AG04449 (cell line): ENCODE results near the gene NUDC.

ENCODE experiments used
- CTCF ChIA-PET: fragments of 350-600 bp; formaldehyde crosslinking; extraction: SDS; loops from one replicate; lab custom pipeline; 2021; ENCODE audit warnings: antibody characterized with exemption; lab: Yijun Ruan, JAX
- POLR2A ChIA-PET: fragments of 400-600, 350-600 bp; formaldehyde crosslinking; extraction: SDS; loops from one replicate; lab custom pipeline; 2020; ENCODE audit warnings: antibody characterized with exemption, inconsistent platforms; lab: Yijun Ruan, JAX
- DNase-seq: peaks from one replicate; pipeline ENCODE4 v3.0.0-alpha.2; 2010; ENCODE audit warnings: low read depth, low spot score
- H3K4me3 ChIP-seq: 2 replicates; pipeline ENCODE4 v1.5.1; 2011; ENCODE audit warnings: low read depth, mild to moderate bottlenecking, control low read depth, low read length
- CTCF ChIP-seq: IDR thresholded peaks from one replicate; pipeline ENCODE4 v1.5.1; 2011; ENCODE audit warnings: mild to moderate bottlenecking, moderate library complexity, low read length, control low read depth, inconsistent platforms; ENCODE audit not compliant: insufficient read depth; ENCODE audit errors: missing control alignments

The NUDC gene

DNA sequence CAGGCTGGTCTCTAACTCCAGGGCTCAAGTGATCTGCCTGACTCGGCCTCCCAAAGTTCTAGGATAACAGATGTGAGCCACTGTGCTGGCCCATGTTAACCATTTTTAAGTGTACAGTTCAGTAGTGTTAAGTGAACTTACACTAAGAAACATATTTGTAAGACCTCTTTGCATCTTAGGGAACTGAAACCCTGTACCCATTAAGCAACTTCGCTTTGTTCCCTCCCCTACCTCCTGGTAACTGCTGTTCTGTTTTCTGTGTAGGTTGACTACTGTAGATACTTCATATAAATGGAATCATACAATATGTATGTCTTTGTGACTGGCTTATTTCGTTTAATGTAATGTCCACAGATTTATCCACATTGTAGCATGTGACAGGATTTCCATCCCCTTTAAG, 11.0 kb downstream of the NUDC start:
- no peak for DNase-seq
- H3K4me3 ChIP-seq = no peak overlapping the region
- ChIA-PET CTCF (no interaction called here), POLR2A (no interaction called here)
- no peak for TF ChIP-seq CTCF

DNA sequence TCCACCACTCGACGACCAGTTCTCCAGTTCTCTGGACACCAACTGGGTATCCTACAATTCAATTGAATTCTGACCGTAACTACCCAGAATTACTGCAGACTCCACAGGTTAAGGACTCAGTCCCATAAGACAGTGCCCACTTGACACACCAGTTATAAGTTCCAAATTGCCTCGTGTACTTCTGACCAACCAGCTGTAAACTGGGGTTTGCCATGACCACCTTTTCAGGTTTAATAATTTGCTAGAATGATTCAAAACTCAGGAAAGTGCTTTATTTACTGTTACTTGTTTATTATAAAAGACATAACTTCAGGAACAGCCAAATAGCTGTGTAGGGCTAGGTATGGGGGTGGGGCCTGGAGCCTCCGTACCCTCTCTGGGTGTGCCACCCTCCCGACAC, 15.3 kb downstream of the NUDC start:
- TF ChIP-seq CTCF = no peak
- POLR2A ChIA-PET = no interaction called here
- H3K4me3 ChIP-seq = no peak overlapping the region
- CTCF ChIA-PET = no interaction called here
- no peak for DNase-seq

DNA sequence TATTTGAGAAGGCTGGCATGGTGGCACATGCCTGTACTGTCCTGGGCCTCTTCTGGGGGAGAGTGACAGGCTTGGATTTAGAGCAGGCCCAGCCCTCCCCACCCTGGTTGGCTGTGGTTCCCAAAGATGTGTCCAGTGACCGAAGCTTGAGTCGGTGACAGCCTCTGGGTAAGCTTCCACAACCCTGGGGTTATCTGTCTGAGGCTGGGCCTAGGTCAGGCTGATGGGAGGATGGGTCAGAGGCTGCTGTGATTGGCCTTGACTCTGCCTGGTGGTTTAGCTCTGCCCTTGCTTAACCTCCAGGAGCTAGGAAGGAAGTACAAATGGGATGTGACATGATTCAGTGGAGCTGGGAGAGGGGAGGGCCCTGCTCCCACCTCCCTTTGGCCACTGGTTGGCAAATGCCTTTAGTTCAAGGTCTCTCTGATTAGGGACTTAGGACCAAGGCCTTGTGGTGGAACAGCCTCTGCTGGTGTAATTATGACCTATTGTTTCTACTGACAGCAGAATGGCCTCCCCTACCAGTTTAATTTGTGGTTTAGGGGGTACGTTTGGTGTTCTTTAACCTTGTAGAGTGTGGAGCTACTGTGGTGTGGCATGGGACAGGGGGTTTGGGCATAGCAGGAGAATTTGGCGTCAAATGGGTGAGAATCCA, 16.6 kb downstream of the NUDC start:
- TF ChIP-seq CTCF = no peak
- no peak overlapping the region for H3K4me3 ChIP-seq
- POLR2A ChIA-PET = no interaction called here
- CTCF ChIA-PET = no interaction called here
- DNase-seq = no peak

DNA sequence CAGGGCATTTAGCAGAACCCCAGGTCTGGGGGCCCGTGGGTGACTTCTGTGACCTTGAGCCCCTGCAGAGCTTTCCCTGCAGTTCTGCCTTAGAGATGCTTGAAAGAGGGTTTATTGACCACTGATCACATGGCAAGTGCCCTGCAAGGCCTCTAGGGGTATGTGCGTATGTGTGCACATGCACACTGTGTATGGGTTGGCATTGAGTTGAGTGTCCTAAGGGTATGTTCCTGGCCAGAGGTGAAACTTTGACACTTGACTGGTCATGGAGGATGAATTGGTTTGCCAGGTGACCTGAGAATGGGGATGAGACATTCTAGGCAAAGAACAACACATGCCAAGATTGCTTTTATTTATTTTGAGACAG, 17.1 kb downstream of the NUDC start:
- no peak for DNase-seq
- POLR2A ChIA-PET = no interaction called here
- no peak overlapping the region for H3K4me3 ChIP-seq
- no peak for TF ChIP-seq CTCF
- CTCF ChIA-PET = no interaction called here

GRCh38 chr1:26941311-26941710, 19.8 kb downstream of the NUDC start:
- POLR2A ChIA-PET = no interaction called here
- no peak overlapping the region for H3K4me3 ChIP-seq
- no peak for TF ChIP-seq CTCF
- CTCF ChIA-PET = no interaction called here
- no peak for DNase-seq

DNA sequence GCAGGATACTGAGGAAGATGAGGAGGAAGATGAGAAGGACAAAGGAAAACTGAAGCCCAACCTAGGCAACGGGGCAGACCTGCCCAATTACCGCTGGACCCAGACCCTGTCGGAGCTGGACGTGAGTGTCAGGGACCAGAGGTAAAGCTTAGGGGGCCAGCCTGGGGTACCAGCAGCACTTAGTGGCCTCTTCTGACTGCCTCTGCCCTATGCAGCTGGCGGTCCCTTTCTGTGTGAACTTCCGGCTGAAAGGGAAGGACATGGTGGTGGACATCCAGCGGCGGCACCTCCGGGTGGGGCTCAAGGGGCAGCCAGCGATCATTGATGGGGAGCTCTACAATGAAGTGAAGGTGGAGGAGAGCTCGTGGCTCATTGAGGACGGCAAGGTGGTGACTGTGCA, 21.1 kb downstream of the NUDC start:
- no peak for TF ChIP-seq CTCF
- ChIA-PET POLR2A (no interaction called here), CTCF (interaction anchor here (1.0 to 1.4 kb wide), 2 partner anchors 24 kb away, joined by 3 to 6 read pairs; no protein-coding TSS in a partner anchor)
- no peak for DNase-seq
- no peak overlapping the region for H3K4me3 ChIP-seq
